HAP-1 (cell line): ENCODE measurements around the gene GFRA1.

ENCODE experiments used
- DNase-seq, 2 experiments: peaks; one replicate each; pipeline ENCODE4 v3.0.0-alpha.2; 2016 to 2020; ENCODE audit warnings: low spot score in 2 of 2
- H3K27me3 ChIP-seq: fragments of 250-450 bp; sonication (Bioruptor Pico); 2 replicates; pipeline ENCODE4 v1.5.1; 2020; ENCODE audit warnings: low read depth, mild to moderate bottlenecking, moderate library complexity
- H3K36me3 ChIP-seq: fragments of 250-450 bp; sonication (Bioruptor Pico); replicated peaks from 2 replicates; pipeline ENCODE4 v1.5.1; 2020; ENCODE audit warnings: mild to moderate bottlenecking
- H3K4me1 ChIP-seq: fragments of 250-450 bp; sonication (Bioruptor Pico); 2 replicates; pipeline ENCODE4 v1.5.1; 2020; ENCODE audit warnings: mild to moderate bottlenecking
- H3K4me3 ChIP-seq: fragments of 250-450 bp; sonication (Bioruptor Pico); 2 replicates; pipeline ENCODE4 v1.5.1; 2020; ENCODE audit warnings: mild to moderate bottlenecking, moderate library complexity
- H3K9me3 ChIP-seq: fragments of 250-450 bp; sonication (Bioruptor Pico); 2 replicates; pipeline ENCODE4 v1.5.1; 2020; ENCODE audit warnings: mild to moderate bottlenecking, moderate library complexity
- in situ Hi-C: fragments of 300-500 bp; cut with MboI; formaldehyde crosslinking; loops from 3 replicates; pipeline ENCODE4 v1.14.3; 2020; ENCODE audit warnings: low sequenced_read_pairs, inconsistent platforms, mixed read lengths

GFRA1 gene

GRCh38 chr10:116015583-116016333, 257.2 kb downstream of the GFRA1 start:
- Histone ChIP-seq H3K4me3 (no peak overlapping the region), H3K27me3 (no peaks in the 10 kb centered on the region), H3K36me3 (no peaks in the 10 kb centered on the region), H3K4me1 (no peaks in the 10 kb centered on the region), H3K9me3 (no peaks in the 10 kb centered on the region)
- DNase-seq = no peak
- in situ Hi-C loops = no loop called here

- H3K9me3 ChIP-seq = no peaks in the 10 kb centered on the region
- no peaks in the 10 kb centered on the region for H3K4me1 ChIP-seq
- in situ Hi-C loops = no loop called here
- DNase-seq = no peak
- H3K4me3 ChIP-seq = no peak overlapping the region
- H3K36me3 ChIP-seq = no peaks in the 10 kb centered on the region
- H3K27me3 ChIP-seq = no peaks in the 10 kb centered on the region
Measured at GRCh38 chr10:116014871-116015582, 258.0 kb downstream of the GFRA1 start.

GRCh38 chr10:116014326-116014725, 258.7 kb downstream of the GFRA1 start:
- in situ Hi-C loops = no loop called here
- Histone ChIP-seq H3K36me3 (no peaks in the 10 kb centered on the region), H3K27me3 (no peaks in the 10 kb centered on the region), H3K4me1 (no peaks in the 10 kb centered on the region), H3K9me3 (no peaks in the 10 kb centered on the region), H3K4me3 (no peak overlapping the region)
- DNase-seq = no peak

GRCh38 chr10:116011929-116012328, 261.1 kb downstream of the GFRA1 start:
- Histone ChIP-seq H3K9me3 (no peaks in the 10 kb centered on the region), H3K4me3 (no peak overlapping the region), H3K4me1 (no peaks in the 10 kb centered on the region), H3K27me3 (no peaks in the 10 kb centered on the region), H3K36me3 (no peaks in the 10 kb centered on the region)
- DNase-seq = no peak
- in situ Hi-C loops = no loop called here

- H3K9me3 ChIP-seq = no peaks in the 10 kb centered on the region
- no peaks in the 10 kb centered on the region for H3K4me1 ChIP-seq
- no peak for DNase-seq
- H3K4me3 ChIP-seq = no peak overlapping the region
- H3K36me3 ChIP-seq = no peaks in the 10 kb centered on the region
- H3K27me3 ChIP-seq = no peaks in the 10 kb centered on the region
- in situ Hi-C loops = no loop called here
Measured at GRCh38 chr10:116007256-116007891, 265.6 kb downstream of the GFRA1 start.
